ENCODE data around the gene HDGFL3. TPM values are rescaled to one million over a fixed set of nuclear protein-coding genes. Genes with fewer than 3 reads are reported as not detected.
"Not testable (repeated sequence)": the region's sequence is repeated elsewhere in the genome, so short reads cannot be mapped to it uniquely, and the experiment has no call there.

Gene HDGFL3
- total RNA-seq, 1 donor from 2014 or later: 19.1 TPM

- peak; percentile 65 for ATAC-seq
These were observed 13.9 kb downstream of the HDGFL3 start for GRCh38 chr15:83193721-83194120.

- peak; percentile 25 for ATAC-seq
These were observed 14.9 kb downstream of the HDGFL3 start for GRCh38 chr15:83192742-83193141.

- ATAC-seq: no peak
These were observed 17.2 kb downstream of the HDGFL3 start for GRCh38 chr15:83190450-83190849.

- ATAC-seq: no peak
These were observed 22.1 kb downstream of the HDGFL3 start for GRCh38 chr15:83185561-83185960.

- ATAC-seq: no peak
These were observed 28.7 kb downstream of the HDGFL3 start for GRCh38 chr15:83178869-83179325.

GRCh38 chr15:83178390-83178789 is 29.2 kb downstream of the HDGFL3 start:
- ATAC-seq: no peak

- no peak for ATAC-seq
These were observed 32.7 kb downstream of the HDGFL3 start for GRCh38 chr15:83174891-83175290.

DNA sequence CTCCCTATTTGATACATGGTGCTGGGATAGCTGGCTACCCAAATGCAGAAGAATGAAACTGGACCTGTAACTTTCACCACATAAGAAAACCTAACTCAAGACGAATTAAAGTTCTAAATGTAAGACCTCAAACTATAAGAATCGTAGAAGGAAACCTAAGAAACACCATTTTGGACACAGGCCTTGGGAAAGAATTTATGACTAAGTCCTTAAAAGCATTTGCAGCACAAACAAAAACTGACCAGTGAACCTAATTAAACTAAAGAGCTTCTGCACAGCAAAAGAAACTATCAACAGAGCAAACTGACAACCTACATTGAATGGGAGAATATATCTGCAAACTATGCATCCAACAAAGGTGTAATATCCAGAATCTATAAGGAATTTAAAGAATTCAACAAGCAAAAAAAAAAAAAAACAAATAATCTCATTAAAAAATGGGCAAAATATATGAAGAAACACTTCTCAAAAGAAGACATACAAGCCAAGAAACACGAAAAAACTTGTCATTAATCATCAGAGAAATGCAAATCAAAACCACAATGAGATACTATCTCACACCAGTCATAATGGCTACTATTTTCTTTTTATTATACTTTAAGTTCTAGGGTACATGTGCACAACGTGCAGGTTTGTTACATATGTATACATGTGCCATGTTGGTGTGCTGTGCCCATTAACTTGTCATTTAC is 37.0 kb downstream of the HDGFL3 start:
- no peak for ATAC-seq

DNA sequence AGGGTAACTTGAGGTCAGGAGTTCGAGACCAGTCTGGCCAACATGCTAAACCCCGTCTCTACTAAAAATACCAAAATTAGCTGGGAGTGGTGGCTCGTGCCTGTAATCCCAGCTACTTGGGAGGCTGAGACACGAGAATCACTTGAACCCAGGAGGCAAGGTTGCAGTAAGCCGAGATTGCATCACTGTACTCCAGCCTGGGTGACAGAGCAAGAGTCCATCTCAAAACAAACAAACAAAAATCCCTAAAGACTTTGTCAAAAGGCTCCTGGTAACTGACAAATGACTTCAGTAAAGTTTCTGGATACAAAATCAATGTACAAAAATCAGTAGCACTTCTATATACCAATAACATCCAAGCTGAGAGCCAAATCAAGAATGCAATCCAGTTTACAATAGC is 38.0 kb downstream of the HDGFL3 start:
- not testable (repeated sequence) for ATAC-seq

- ATAC-seq: no peak
These were observed 40.8 kb downstream of the HDGFL3 start for GRCh38 chr15:83166830-83167229.

- no peak for ATAC-seq
These were observed 41.4 kb downstream of the HDGFL3 start for GRCh38 chr15:83166218-83166617.

DNA sequence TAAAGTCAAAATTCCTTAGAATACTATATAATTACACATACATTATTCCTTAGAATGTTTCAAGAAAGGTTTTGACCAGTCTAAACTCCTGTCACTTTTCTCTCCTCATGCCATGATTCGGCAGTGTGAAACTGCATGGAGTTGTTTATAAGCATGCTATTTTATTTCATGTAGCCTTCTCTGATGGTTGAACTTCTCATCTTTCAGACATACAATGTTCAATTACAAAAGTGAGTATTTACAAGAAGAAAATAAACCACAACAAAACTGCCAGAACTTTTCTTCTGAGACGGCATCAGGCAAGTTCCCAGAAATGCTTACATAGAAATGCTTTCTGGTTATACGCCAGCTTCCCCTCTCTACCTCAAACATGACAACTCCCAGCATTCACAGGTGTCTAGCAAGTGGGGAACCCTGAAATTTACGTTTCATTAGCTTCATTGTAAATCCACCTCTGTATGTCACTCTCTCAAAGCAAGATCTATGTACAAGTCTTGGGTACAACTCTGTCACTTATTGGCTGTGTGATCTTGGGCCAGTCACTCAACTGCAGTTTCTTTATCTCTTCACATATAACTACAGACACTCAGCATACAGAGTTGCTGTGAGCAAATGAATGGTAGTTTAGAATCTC is 42.7 kb downstream of the HDGFL3 start:
- ATAC-seq: no peak

- ATAC-seq: no peak
These were observed 43.4 kb downstream of the HDGFL3 start for GRCh38 chr15:83164111-83164770.

GRCh38 chr15:83163032-83163431 is 44.6 kb downstream of the HDGFL3 start:
- ATAC-seq: no peak

DNA sequence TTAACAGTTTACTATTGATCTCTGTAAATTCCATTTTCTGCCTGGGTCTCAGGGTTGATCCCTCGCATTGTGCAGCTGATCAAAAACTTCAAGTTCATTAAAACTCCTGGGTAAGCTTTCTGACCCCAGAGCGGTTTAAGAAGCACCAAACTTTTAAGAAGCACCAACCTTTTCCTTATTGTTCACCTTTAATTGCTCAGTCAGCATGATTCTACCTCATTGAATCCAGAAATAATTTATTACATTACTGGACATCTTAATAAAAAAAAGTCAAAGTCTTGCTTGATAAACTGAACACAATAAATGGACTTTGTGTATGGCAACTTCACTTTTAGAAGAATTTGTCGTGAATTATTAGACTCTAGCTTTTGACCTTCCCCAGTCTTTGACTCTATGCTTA is 46.9 kb downstream of the HDGFL3 start:
- ATAC-seq: no peak

DNA sequence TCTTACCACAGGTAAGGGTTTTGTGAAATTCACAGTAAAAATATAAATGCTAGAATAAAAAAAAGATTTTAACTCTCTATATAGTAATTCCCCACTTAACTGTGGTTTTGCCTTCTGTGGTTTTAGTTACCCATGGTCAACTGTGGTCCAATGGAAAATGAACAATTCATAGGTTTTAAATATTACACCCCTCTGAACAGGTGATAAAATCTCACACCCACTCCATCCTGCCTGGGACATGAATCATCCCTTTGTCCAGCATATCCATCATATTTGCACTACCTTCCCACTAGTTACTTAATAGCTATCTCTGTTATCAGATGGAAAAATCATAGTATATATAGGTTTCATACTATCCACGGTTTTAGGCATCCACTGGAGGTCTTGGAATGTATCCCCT is 49.2 kb downstream of the HDGFL3 start:
- ATAC-seq: no peak

- ATAC-seq: peak; percentile 67
These were observed 51.7 kb downstream of the HDGFL3 start for GRCh38 chr15:83155942-83156341.

- peak; percentile 29 for ATAC-seq
These were observed 54.3 kb downstream of the HDGFL3 start for GRCh38 chr15:83153288-83153687.

DNA sequence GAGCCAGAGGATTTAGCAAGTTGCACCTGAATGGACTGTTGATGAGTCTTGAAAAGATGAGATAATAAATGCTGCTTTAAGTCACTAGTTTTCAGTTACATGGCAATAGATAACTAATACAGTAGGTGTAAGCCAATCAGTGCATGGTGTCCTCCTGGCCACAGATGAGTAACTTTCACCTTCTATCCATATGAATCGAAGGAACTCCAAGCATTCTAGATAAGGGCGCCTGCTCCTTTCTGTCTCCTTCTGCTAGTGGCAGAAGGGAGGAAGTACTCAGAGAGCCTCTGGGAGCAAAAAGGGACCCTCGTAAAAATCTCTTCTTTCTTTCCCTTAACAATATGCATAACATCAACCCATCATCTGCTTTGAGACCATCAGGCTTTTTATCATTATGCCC is 62.9 kb downstream of the HDGFL3 start:
- ATAC-seq: no peak

DNA sequence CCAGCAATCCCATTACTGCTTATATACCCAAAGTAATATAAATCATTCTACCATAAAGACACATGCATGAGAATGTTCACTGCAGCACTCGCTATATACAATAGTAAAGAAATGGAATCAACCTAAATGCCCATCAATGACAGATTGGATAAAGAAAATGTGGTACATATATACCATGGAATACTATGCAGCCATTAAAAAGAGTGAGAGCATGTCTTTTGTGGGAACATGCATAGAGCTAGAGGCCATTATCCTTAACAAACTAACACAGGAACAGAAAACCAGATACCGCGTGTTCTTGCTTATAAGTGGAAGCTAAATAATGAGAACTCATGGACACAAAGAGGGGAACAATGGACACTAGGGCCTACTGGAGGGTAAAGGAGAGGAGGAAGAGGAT is 65.5 kb downstream of the HDGFL3 start:
- not testable (repeated sequence) for ATAC-seq

DNA sequence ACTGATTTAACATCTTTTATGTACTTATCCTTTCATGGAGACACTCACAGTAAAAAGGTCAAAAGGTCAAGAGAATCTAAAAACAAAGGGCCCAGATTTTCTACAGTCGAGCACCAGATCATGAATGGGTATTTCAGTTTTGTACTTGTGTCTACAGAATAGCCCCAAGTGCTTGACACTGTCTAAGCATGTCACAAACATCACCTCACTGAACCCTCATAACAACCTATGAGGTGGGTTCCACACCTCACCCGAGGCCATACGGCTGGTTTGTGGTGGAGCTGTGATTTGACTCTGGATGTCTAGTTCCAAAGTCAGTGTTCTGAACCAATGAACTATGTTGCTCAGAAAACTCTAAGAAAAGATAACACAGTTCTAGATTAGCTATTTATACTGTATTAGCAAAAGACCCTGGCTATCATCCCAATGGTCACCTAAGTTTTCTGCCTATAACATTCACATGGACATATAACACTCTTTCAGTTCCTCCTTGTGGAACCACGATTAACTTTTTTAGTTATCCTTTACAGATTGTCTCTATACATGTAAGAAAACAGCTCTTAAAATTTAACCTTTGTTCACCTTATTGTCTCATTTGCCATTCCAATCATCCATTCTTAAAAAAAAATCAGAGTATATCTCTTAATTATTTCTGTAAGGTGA is 74.6 kb downstream of the HDGFL3 start:
- no peak for ATAC-seq

GRCh38 chr15:83129791-83130190 is 77.8 kb downstream of the HDGFL3 start:
- ATAC-seq: no peak

- no peak for ATAC-seq
These were observed 80.0 kb downstream of the HDGFL3 start for GRCh38 chr15:83127547-83128150.
